ENCODE measurements around the gene MCTP1.

MCTP1 gene

DNA sequence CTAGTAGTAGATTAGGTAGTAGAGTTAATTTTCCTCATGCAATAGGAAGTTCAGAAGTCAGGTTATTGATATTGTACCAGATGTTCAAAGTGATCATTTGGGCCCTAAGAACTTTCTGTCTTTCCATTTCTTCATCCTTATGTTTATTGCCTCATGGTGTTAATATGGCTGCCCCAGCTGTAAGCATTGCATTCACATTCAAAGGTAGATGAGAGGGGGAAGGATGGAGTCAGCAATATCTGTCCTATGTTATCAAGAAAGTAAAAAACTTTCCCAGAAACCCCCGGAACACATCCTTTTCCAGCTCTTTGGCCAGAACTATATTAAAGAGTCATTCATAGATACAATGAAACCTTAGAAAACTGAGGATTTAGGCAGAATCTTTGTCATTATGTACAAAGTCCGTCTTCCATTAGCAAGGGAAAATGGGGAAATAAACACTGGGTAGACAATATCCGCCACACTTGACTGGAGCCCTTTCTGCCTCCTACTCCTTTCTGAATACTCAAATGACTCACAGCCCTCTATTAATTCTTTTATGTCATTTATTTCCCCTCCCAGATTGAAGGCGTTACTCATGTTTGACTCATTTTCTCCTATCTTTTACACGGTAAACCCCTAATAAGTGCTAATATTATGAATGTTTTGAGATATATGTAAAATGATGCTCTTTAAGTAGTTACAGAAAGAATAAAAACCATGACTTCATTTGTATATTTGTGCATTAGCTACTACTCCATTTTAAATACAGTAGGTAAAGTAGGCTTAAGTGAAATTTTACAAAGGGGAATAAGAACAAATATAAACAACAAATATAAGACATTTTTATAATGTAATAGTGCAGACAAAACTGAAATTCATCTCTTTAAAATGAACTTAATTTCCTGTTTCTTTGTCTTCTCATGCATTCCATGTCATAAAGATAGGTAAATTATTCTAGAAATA lies 538.8 kb downstream of the MCTP1 start:
- DNase-seq = no peak

DNA sequence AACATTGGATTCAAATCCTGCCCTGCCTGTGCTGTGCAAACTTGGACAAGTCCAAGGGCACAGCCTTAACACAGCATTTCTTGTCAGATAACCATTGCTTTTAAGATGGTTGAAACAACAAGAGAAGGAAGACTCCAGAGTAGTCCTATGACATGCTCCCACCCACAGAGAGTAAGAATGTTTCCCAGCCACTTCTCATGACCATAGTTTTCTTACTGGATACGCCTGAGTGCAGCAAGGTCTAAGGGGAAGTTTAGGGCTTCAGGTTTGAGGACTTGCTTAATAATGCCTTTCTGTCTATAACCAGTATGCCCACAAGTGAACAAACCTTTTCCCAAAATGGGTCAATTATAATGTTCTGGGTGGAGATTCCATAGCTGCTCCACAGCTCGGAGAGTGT lies 540.0 kb downstream of the MCTP1 start:
- no peak for DNase-seq

DNA sequence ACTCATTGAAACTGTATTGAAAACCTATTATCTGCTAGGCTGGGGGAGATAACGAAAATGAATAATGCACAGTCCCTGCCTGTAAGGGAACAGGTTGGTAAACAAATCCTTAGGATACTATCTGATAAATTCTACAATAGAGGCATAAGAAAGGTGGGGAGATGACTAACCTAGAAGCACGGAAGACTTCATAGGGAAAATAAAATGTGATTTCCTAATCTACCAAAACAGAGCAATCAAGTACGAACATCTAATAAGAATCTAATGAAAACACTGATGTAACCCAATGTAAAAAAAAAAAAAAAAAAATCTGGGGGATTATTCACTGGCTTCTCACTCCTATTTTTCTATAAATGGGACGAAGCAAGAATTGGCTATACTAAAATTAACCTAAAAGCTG lies 542.0 kb downstream of the MCTP1 start:
- DNase-seq = no peak

DNA sequence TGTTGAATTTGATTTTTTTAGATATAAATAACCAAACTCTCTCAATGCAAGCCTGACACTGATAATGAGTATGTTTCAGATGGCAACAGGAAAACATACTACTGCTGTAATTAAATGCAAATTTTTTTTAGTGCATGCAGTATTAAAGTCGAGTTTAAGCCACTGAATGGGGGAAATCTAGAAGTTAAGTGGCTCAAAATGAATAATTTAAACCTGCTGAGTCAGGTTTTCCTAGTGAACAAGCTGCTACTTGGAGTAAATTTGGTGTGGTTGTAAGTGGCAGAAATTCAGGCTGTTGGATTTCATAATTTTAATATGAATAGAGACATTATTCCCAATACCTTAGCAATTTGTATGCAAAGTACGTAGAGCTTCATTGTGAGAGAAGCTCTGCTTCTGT lies 544.6 kb downstream of the MCTP1 start:
- no peak for DNase-seq

DNA sequence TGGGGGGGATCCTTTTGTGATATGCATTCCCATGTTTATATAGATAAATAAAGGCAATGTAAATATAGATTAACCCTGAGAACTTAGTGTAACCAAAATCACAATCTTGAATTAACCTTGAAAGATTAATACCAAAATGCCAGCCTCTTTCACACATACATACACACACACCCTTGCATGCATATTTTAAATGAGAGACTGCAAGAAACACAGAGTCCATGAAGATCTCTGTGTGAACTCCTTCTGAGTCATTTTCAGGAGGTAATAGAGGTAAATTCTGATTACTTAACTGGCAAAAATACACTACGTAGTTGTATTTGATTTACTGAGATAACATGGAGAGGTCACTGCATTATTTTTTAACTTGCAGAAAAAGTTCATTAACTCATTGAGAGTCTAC lies 548.4 kb downstream of the MCTP1 start:
- DNase-seq = no peak

DNA sequence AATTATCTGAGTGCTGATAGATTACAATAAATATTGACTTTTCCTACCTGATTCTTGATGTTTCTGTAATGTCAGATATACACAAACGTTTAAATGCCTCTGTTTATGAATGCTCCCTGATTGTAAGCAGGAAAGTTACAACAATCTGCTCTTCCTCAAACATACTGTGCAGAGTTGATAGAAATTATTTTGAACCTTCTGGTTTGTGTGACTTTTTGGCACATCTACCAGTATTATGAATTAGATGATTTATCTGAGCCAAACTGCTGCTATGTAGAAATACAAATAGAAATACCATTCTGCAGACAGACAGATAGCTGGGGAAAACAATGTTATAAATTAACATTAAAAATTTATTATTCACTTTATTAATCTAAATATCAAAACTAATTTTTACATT lies 553.4 kb downstream of the MCTP1 start:
- no peak for DNase-seq

DNA sequence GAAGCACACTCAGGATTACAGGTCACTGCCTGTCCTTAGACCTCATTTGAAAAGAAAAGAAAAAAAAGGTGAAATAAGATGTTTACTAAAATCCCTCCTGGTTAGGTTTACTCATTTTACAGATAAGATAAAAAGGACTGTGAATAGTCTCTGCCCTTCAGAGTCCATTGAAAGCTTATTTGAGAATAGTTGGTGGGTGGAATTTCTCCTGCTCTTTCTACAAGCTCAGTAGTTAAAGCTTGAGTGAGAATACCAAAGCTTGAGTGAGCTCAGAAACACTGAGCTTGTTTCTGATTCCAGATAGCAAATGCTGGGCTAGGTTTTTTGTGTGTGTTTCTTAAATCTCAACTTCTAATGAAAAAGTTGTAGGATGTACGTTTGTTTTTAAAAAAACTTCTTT lies 559.8 kb downstream of the MCTP1 start:
- DNase-seq = no peak

DNA sequence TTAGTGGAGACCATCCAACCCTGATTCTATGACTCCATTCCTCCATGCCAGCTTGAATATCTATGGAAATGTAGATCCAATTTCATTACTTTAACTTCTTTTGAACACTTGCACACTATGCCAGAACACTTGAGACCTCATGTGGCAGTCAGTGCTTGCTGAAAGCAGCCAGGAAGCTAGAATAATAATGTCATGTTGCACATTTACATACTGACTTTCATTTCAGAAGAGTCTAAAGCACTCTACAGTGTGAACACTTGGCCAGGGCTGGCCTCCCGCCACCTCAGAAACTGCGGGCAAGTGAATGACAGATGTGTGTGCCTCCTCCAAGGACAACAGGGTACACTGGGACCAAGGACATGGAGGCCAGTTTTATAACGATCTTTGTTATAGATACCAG lies 569.1 kb downstream of the MCTP1 start:
- no peak for DNase-seq

DNA sequence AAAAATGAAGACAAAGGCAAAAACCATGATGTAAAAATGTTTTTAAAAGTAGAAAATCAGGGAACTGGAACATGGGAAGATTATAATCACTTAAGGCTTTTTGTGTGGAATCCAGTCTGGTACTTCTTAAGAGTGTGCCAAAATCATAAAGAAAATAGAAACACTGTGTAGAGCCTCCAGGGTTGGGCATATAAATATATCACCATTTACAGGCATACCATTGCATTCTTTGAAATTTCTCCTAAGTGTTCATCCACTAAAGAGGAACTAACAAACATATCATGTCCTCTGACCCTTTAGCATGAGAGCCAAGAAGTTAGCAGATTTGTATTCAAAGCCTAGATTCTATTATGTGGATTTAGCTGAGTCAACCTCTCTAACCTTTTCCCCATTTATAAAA lies 573.1 kb downstream of the MCTP1 start:
- DNase-seq = no peak

DNA sequence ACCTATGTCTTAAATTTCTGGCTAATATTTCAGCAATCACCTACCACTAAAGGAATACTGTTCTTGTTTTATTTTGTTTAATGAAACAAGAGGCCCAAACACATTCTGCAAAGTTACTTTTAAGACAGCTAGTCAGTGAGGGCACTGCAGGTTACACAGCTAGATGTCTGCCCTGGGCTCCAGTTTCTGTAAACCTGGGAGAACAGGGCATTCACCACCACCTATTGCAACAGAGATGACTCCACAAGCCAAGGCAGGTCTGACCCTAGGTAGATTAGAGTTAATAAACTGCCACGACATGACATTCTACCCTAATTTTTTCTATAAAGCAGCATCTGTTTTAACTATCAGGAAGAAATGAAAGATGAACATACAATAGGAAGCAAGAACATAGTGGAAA lies 575.6 kb downstream of the MCTP1 start:
- DNase-seq = no peak

DNA sequence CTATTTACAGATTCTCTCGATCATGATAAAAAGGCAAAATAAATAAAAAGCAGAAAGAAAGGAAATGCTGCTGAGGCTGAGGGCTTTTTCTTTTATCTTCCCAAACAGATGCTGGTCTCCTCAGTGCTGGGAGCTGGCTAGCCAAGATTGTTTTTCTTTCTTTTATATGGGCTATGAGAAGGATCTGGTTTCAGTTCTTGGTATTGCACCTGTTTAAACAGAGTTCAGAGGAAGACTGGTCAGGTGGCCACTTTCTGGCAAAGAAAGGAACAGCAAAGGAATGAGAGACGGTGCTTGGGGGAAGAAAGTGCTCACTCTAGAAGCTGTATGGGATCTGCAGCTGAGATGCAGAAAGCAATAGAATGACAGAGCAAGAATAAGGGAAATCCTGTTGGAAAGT lies 577.5 kb downstream of the MCTP1 start:
- no peak for DNase-seq

DNA sequence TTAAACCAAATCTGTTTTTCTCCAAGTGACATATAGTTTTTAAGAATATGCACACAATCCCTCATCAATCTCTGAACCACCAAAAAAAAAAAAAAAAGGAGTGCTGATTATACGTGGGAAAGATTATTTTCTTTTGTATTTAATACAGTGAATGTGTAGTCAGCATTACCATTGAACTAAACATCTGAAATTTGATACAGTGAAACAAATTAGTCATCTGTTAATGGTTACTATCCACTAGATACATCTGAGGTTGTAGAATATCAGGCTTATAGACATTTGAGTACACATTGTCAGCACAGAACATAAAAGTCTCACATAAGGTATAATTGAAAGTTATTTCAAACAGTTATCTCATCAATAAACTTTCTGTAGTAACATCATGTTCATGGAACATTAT lies 579.5 kb downstream of the MCTP1 start:
- DNase-seq = no peak

DNA sequence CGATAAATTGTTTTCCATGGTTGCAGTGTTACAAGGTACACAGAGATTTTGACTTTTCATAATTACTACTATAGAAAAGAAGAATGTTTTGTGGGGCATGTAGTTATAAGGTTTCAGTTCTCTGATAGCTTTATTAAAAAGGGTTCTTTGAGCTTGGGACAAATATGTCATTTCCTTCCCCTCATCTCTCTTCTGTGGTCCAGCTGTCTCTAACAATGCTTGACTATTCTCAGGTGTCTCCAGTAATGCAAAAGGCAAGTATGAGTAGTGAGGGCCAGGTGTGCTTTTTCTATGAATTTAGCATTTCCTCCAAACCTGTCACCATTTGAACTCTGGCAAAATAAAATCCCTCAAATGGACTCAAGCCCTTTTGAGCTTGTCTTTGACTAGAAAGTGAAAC lies 582.2 kb downstream of the MCTP1 start:
- no peak for DNase-seq

DNA sequence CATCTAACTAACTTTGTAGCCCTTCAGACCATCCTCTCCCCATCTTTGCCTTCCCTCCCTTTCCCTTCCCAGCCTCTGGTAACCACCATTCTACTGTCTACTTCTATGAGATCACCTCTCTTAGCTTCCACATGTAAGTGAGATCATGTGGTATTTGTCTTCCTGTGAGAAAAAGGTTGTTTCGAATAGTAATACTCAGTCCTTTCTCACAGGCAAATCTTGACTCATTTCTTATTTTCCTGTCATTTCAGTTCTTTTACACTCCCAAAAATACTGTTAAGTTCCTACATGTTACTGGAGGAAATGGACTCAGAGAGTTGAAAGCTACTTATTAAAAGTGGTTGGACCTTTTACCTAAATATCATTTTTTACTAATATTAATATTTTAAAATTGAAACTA lies 584.3 kb downstream of the MCTP1 start:
- no peak for DNase-seq

DNA sequence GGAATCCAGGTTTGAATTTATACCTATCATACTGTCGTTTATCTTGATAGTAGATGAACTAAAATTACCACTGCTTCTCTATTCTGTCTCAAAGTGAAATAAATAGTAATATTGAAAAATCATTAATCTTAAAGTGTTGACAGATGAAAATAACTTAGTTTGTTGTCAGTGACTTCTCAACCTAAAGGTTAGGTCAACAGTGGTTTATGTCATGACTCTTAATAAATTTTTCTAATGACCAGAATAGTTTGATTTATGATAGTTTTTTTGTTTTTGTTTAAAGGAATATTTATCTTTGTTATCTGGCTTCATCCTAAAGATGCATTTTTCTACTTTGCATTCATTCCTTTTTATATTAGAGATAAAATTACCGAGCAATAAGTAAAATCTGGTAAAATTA lies 585.3 kb downstream of the MCTP1 start:
- no peak for DNase-seq

DNA sequence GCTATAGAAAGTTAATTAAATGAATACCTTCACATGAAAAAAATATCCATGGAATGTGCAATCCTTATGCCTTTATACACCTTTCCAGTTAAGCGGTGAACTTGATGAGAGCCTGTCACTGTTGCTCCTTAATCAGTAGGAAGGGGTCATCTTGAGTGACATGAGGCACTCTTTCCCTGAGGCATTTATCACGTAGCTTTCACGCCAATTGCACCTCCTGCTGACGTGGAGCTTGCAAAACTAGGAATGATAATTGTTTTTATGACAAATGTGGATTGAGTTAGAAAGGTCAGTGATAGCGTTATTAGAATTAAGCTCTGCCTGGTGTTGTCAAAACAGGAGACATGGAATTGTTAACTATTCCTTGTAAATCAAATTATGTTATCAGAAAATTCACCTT lies 586.7 kb downstream of the MCTP1 start:
- no peak for DNase-seq

DNA sequence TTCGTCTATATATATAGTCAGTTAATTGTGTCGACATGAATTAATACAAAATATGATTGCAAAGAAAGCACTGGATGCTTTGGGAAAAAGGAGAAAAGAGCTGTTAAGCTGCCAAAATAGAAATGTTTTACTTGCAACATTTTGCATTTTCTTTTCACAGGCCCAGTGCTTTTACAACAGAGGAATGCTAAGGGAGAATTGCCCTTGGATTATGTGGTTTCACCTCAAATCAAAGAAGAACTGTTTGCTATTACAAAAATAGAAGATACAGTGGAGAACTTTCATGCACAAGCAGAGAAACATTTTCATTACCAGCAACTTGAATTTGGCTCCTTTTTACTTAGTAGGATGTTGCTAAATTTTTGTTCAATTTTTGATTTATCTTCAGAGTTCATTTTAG lies 590.2 kb downstream of the MCTP1 start:
- DNase-seq = no peak

DNA sequence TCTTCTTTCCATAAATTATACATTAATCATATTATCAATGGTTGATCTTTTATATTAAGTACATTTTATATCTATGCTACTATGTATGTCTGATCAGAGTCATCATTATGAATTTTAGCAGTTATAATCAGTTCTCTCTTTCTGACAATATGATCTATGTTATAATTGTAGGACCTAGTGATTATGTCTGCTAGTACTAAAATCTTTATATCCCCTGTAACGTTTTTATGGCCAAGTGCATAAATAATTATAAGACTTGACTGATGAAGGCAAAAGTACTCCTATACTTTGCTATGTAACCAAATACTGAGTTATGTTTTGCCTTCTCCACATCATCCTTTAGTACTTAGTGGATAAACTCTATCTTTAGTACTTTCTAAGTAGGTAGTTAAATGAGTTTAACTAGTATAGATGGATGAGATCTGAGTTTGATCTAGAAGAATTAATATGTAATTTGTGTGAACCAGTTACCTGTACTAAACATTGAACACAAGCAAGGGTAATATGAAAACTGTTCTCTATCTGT lies 591.0 kb downstream of the MCTP1 start:
- no peak for DNase-seq

DNA sequence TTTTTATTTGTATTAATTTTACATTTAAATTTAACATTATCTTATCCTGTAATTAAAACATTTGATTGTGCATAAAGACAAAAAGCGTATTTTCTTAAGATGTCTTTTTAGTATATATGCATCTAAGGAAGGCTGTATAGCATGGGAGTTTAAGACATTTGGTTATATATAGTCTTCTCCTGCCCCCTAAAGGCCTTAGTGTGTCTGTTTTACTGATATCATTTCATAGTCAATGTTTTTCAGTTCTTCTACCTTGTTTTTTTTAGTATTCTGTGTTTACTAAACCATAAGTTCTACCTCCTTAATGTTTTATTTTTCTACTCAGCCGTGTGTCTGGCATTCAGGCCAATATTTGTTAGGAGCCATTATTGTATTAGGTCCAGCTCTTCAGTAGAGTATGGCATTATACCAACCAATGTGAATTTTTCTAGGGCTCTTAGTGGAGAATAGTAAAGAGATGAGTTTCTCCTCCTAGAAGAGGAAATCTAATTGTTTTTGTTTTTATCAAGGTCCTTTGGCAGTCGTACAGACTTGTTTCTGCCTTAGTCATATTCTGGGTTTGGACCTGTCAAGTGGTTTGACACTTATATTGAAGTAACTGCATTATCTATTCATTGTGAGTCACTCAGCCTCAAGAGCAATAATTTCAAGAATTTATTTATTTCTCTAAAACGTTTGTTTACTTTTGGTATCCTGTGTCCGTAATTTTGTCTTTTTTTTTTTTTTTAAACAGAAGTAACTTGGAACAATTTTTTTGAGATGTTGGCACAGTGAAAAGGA lies 591.7 kb downstream of the MCTP1 start:
- DNase-seq = peak; percentile 4

DNA sequence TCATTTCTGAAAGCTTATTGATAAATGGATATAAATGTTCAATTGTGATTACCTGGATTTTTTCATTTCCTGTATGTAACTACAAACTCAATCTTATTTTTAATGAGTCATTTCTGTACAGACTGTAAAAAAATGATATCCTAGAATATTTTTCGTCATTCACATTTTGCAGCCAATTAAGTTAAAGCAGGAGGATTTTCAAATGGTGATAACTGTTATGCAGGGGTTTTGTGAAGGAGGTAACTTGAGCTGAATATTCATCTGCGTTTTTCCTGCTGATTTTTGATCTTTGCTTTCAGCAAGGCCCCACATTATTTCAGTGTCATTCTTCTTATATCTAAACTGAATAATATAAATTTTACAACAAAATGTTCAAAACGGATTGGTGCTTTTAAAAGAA lies 592.3 kb downstream of the MCTP1 start:
- no peak for DNase-seq

DNA sequence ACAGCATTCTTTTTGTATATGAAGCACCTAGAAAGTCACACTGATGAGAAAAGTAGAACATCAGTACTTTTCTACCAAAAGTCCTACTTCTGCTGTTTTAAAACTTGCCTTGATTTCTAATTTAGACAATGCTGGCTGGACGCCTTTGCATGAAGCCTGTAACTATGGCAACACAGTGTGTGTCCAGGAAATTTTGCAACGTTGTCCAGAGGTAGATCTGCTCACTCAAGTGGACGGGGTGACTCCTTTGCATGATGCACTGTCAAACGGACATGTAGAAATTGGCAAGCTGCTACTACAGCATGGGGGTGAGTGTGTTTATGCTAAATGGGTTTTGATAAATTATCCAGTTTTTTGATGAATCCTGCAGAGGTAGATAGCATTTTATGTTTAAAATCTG lies 592.9 kb downstream of the MCTP1 start:
- DNase-seq = no peak

DNA sequence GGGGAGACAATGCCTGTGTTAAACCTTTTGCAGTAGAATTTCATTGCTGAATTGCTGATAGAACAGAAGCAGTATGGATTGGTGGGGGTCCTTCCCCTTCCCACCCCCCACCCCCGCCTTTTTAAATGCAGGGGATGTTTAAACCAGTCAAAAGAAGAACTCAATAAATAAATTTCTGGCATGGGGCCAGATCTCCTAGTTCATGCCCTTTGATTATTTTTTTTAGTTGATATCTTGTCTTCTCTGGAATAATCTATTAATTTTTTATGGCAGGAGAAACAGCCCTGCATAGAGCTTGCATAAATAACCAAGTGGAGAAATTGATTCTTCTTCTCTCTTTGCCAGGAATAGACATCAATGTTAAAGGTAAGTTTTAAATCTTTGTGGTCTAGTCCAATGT lies 593.6 kb downstream of the MCTP1 start:
- DNase-seq = no peak

DNA sequence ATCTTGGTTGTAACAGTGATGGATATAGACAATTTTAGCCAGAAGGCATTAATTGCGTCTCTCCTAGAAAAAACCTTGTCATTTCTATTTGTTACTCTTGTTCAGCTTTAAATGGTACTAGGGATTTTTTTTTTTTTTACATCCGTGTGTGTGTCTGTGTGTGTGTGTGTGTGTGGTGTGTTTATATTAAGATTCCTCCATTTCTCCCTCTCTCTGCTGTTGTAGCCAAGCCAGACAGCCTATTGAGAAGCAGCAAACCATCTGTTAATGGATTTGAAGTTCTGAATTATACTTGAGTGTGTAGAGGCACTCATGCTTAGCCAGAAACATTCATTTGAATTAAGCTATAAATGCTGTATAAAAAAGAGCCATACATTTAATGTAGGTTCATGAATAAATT lies 594.1 kb downstream of the MCTP1 start:
- no peak for DNase-seq

DNA sequence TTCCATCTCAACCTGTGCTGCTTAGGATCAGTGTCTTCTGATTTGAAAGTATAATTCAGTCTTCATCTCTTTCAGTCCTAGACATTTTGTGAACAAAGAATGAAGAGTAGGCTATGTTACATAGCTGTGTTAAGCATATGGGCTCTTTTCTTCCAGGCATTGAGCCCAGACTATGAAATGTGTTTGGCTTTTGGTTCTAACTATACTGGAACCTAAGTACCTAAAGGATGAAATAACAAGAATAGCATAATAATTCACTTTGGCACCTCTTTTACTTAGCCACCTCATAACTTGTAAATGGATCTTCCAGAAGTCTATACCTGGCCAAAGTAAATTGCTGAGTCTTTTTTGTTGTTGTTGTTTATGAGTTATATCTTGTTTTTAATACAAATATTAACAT lies 595.0 kb downstream of the MCTP1 start:
- no peak for DNase-seq
